Stimulated activated CD4-positive, alpha-beta T cell treated with anti-CD3 and anti-CD28 coated beads, Interleukin-15, amount 100 ng/mL, for 1 hour (primary cell): Measurements from ENCODE around the gene NKX6-2.
"Not testable (repeated sequence)": the region's sequence is repeated elsewhere in the genome, so short reads cannot be mapped to it uniquely, and the experiment has no call there.

ENCODE experiments used
- DNase-seq, 2 donors: peaks; one replicate each; pipeline ENCODE4 v3.0.0-alpha.2; 2020; ENCODE audit warnings: low read depth in 1 of 2, low spot score in 1 of 2

Gene NKX6-2

GRCh38 chr10:132785723-132786475 lies at the start of gene NKX6-2:
NKX6-2 (minus strand) TSS chr10:132786147; CDS start chr10:132785948, 199 bp downstream.
- DNase-seq = no peak

DNA sequence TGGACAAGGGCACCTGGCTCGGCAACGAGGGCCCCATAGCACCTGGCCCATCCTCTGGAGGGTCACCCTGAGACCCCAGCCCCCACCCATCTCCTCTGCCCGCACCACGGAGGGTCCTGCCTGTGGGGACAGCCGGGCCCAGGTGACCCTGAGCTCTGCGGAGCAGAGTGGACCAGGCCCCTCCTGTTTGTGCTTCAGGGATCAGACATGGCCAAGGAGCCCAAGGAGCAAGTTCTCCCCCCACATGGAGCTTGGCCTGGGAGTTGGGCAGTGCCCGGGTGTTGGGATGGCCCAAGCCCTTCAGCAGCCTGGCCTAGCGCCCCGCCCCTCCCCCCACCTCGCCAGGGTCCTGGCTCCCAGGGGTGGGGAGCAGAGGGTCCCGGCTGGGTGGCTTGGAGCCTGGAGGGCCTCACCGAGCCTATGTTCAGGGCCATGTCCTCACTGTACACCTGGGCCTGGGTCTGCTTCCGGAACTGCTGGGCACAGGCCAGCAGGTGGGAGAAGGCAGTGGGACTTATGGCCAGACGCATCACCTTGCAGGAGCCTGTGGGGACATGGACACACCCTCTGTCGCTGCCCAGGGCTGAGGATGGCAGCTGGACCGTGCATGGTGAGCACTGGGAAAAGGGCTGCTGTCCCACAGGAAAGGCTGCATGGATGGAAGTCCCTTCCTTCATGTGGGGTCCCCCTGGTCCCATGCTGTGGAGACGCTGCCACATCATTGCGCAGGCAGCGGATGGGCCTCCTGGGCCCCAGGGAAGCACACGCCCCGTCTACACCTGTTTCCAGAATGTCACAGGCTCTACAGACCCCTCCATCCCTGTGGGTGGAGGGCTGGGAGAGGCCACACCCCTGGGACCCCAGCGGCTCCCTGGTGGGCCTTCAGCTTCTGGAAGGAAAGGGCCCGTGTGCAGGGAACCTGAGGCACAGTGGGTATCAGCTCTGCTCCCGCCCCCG lies 49.2 kb upstream of the NKX6-2 start:
- no peak for DNase-seq

DNA sequence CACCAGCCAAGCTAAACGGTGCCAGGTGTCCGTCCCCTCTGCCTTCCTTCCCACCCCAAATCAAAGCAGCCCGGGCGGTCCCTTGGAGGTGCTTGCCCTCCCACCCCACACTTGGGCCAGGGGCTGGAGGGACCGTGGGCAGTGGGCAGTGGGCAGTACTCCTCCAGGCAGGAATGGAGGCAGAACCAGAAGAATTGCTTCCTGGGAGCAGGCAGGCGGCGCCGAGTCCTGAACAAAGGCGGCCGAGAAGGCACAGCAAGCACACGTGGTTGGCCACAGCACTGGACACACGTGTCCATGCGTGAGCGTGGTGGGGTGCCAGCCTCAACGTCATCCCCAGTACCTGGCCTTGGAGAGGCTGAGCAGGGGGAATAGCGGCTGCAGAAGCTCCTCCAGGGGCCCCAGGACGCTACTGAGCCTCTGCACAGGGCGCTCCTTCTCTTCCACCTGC lies 48.4 kb upstream of the NKX6-2 start:
- DNase-seq = no peak

GRCh38 chr10:132833421-132834111 lies 47.6 kb upstream of the NKX6-2 start:
- no peak for DNase-seq

- DNase-seq = no peak
These were observed 46.4 kb upstream of the NKX6-2 start for GRCh38 chr10:132832186-132832969.

DNA sequence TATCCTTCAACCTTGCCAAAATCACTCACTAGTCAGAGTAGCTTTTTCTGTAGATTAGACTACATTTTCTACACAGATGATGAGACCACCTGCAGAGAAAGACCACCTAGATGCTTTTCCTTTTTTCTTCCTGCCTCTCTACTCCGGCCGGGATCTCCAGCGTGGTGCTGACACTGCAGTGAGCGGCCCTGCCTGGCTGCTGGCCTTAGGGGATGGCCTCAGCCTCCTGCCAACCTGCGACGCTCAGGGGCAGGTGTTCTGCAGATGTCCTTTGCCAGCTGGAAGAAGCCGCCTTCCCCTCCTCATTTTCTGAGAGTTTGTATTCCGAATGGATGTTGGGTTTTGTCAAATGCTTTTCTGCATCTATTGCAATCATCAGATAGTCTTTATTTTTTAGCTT lies 43.5 kb upstream of the NKX6-2 start:
- no peak for DNase-seq

- DNase-seq = no peak
These were observed 42.7 kb upstream of the NKX6-2 start for GRCh38 chr10:132828681-132829080.

DNA sequence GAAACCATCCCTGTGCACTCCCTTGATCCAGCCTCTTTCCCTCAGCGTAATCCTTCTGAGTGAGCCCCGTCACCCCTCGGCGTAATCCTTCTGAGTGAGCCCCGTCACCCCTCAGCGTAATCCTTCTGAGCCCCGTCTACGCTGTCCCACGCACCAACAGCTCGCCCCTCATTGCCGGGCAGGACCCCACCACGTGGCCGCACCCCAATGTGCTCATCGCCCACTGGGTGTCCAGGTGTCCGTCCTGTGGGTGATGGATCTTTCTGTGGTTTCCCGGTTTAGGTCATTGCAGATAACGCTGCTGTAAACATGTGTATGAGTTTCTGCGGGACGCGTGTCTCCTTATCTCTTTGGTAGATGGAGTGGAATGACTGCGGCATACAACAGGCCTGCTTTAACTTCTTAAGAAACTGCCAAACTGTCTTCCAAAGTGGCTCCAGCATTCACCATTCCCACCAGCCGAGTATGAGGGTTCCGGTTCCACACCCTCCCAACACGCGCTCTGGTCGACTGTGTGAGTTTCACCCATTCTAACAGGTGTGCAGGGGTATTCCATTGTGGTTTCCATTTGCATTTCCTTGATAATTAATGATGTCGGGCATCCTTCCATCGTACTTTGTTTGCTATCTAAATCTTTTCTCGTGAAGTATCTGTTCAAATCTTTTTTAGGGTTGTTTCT lies 42.1 kb upstream of the NKX6-2 start:
- no peak for DNase-seq

DNA sequence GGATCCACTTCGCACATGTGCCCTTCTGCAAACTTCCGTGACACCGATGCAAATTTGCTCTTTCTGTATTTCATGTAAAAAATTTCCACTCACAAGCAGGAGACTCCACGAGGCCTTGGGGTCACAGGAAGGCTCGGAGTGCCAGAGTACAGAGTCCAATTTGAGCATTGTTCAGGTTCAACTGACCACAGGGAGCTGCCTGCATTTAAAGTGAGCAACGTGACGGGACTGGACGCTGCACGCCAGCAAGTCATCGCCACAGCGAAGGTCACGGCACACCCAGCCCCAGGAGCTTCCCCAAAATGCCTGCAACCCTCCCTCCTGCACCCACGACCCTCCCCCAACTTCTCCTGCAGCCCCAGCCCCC lies 41.5 kb upstream of the NKX6-2 start:
- no peak for DNase-seq

DNA sequence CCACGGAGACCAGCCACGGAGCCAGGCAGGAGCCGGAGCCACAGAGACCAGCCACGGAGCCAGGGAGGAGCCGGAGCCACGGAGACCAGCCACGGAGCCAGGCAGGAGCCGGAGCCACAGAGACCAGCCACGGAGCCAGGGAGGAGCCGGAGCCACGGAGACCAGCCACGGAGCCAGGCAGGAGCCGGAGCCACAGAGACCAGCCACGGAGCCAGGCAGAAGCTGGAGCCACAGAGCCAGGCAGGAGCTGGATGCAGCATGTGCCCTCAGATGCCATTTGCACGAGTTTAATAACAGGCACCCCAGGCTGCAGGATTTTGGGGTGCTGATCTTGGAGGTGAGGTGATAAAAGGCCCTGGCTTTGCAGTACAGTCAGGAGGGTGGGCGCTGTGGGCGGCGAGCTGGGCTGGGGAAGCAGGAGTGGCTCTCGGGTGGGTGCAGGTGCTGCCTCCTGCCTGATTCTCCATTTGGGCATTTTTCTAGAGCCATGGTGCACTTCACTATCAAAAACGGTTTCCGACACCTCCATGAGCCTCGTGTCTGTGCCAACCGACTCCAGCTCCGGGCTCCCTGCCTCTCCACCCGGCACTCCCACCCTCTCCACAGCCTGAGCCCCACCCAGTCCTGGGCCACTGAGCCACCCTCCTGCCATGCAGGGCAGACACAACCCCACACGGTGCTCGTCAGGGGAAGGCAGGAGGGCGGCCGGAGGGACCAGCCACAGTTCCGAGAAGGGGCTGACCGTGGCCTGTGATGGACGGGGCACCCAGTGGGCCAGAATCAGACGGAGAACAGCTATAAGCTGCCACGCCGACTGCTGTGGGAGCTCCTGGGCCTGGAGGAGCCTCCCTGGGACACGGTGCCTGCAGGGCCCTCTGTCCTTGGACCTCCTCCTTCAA lies 40.8 kb upstream of the NKX6-2 start:
- no peak for DNase-seq

- not testable (repeated sequence) for DNase-seq
These were observed 40.0 kb upstream of the NKX6-2 start for GRCh38 chr10:132825783-132826523.

GRCh38 chr10:132820056-132820455 lies 34.1 kb upstream of the NKX6-2 start:
- no peak for DNase-seq

DNA sequence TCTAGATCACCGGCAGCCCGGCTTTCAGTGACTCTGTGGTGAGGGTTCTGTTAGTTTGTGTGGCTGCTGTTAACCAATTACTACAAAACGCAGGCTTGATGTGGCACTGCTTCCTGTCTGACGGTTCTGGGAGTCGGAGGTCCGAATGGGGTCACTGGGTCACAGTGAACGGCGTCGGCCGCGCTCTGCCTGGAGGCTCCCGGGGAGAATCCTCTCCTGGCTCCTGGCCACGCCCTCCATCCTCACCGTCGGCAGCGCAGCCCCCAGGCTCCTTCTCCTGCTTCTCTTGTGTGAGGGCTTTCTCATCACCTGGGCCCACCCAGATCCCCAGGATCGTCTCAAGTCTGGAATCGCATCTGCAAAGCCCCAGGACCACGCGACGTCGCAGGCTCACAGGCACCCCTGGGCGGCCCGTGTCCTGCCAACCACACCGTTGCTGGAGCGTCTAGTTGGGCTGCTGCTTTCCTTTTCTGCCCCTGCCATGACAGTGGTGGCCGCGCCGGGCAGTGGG lies 31.8 kb upstream of the NKX6-2 start:
- no peak for DNase-seq

GRCh38 chr10:132816718-132817117 lies 30.8 kb upstream of the NKX6-2 start:
- DNase-seq = no peak

DNA sequence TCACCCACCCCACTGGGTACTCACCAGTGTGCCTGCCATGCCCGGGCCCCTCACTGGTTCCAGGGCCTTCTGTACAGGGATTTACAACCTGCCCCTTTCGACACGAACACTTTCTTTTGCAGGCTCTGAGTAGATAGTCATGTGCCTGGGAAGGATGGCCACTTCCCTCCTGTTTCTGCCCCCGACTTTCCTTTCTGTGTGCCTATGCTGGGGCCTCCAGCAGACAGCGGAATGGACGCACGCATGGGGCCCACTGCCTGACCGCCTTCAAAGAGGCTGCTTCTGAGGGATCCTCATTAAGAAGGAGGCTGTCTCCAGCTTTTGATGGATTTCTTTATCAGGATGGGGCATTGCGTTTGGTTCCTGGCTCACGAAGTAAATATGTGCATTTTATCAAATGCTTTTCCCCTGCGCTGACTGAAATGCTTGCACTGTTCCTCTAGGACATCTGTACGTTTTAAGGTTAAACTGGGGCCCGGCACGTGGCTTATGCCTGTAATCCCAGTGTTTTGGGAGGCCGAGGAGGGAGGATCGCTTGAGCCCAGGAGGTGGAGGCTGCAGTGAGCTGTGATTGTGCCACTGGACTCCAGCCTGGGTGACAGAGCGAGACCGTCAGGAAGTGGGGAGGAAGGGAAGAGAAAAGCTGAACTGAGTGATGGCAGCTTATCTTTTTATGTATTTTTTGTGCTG lies 29.4 kb upstream of the NKX6-2 start:
- no peak for DNase-seq

- DNase-seq = no peak
These were observed 28.5 kb upstream of the NKX6-2 start for GRCh38 chr10:132814469-132814856.

DNA sequence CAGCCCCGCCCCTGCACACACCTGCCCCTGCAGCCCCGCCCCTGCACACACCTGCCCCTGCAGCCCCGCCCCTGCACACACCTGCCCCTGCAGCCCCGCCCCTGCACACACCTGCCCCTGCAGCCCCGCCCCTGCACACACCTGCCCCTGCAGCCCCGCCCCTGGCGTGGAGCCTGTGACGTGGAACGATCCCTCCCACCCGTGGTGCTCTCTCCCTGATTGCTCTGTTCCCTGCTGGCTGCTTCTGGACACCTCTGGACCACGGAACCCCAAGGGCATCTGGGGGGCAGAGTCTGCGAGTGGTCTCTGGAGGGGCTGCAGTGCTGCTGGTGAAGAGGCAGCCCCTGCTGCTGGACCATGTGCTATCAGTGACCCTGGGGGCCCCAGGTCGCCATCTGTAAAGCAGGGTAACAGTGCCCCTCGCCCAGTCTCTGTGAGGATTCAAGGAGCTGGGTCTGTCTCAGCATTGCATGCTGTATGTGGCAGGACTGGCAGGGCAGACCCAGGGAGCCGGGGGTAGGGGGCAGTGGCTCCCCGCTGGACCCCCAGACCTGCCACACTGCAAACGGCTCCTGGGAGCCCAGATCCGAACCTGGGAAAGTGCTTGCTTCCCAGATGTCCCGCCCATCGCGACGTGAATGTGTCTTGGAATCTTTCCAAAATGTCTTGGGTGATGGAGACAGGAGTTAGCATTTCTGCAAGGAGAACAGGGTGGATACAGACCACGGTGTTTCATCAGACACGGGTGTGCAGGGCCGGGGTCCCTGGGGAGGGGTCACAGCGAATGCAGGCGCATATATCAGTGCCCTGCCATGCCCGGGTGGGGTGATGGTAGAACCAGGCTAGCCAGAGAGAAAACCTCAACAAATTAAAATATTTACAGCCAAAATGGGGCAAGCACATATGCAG lies 27.9 kb upstream of the NKX6-2 start:
- no peak for DNase-seq
